Measurements from ENCODE around the gene CEP68. TPM values are rescaled to one million over a fixed set of nuclear protein-coding genes. Genes with fewer than 3 reads are reported as not detected.

The CEP68 gene
- total RNA-seq, 4 donors from 2014 or later: 11.6 to 32.2 (median 15.9) TPM

DNA sequence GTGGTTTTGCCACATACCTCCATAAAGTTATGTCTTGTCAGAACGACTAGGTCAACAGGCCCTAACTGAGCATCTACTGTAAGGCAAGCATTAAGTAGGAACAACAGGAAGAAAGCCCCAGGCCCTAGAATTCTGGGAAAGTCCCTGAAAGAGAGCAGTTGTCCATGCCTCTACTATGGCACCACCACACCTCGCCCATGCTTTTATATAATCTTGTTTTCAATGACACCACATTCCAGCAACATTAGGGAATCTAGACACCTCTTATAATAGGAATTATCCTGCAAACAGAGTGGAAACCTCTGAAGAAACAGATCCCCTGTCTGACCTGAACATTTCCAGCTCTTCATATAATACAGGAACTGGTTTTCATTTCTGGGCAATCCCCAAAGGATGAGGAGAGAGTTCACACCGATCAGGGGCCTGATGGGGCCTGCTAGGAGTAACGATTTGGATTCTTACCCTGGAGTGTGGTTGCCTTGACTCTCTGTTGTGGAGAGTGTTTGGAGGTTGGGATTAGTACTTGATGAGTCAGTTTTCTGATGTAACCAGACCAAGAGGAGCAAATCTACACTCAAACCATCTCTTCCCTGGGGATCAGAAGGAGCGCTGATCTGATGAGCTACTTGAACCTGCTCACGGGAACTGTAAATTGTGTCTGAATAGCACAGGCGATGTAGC, 31.9 kb upstream of the CEP68 start:
- H3K36me3 ChIP-seq: no peaks in the 10 kb centered on the region
- in situ Hi-C loops (cut with MboI; ENCODE audit: low pct_ligation_motif_present in 1 of 4, low pct_unique_long_range_greater_than_20kb in 1 of 4, low sequenced_read_pairs in 3 of 4) (no loop called here), intact Hi-C loops (cut with DNase I; ENCODE audit: low total_unique reads) (no loop called here)
- peaks cover 0 to 23% (median 12%) of the 10 kb centered on the region in 4 donors for H3K4me1 ChIP-seq
- WGBS, 2 donors (ENCODE audit: low coverage in 1 of 2): 80 to 84% methylated on average over 2 to 7 of the region's 7 CpGs
- TF ChIP-seq POLR2AphosphoS5 (IDR thresholded peaks at IDR 0.05) (no peak), POLR2A (IDR thresholded peaks at IDR 0.05) (no peak), EP300 (IDR thresholded peaks at IDR 0.05; ENCODE audit: low read depth) (no peak)
- TF ChIP-seq, protein P1, sequence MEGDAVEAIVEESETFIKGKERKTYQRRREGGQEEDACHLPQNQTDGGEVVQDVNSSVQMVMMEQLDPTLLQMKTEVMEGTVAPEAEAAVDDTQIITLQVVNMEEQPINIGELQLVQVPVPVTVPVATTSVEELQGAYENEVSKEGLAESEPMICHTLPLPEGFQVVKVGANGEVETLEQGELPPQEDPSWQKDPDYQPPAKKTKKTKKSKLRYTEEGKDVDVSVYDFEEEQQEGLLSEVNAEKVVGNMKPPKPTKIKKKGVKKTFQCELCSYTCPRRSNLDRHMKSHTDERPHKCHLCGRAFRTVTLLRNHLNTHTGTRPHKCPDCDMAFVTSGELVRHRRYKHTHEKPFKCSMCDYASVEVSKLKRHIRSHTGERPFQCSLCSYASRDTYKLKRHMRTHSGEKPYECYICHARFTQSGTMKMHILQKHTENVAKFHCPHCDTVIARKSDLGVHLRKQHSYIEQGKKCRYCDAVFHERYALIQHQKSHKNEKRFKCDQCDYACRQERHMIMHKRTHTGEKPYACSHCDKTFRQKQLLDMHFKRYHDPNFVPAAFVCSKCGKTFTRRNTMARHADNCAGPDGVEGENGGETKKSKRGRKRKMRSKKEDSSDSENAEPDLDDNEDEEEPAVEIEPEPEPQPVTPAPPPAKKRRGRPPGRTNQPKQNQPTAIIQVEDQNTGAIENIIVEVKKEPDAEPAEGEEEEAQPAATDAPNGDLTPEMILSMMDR (IDR thresholded peaks at IDR 0.05): no peak
- no peak for DNase-seq
- no peaks in the 10 kb centered on the region for H3K27me3 ChIP-seq
- H3K4me3 ChIP-seq: no peak overlapping the region
- H3K27ac ChIP-seq: no peak overlapping the region
- H3K9me3 ChIP-seq: no peaks in the 10 kb centered on the region

DNA sequence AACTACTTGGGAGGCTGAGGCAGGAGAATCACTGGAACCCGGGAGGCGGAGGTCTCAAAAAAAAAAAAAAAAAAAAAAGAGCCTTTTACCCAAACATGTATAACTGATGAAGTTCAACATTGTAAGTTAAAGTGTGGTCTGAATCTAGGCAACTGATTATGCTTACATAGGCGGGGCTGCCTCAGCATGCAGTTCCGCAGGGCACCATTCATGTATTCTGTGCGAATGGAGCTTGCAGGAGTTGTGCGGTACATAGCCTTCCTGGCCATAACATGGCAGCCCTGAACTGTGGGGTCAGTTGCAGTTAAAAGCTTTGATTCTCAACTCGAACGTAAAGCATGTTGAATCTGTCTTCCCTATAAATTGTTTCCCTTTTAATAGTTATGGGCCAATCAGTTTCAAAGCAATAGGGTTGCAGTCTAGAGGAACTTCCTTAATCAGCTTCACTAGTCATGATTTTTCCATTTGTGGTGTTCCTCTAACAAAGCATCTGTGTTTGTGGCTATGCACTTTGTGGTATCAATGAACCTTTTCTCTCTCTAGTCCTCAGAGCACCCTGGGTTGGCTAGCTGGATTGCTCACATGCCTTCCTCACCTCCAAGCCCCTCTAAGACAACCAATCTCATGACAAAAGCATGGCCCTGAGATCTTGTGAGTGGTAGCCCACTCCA, 30.6 kb upstream of the CEP68 start:
- intact Hi-C loops (cut with DNase I; ENCODE audit: low total_unique reads) (no loop called here), in situ Hi-C loops (cut with MboI; ENCODE audit: low pct_ligation_motif_present in 1 of 4, low pct_unique_long_range_greater_than_20kb in 1 of 4, low sequenced_read_pairs in 3 of 4) (loop anchor here in 1 of 4 donors (25.0 kb wide), 1 partner anchor 388 kb away; no protein-coding TSS in a partner anchor)
- peak overlapping the region; percentile 47 to 76 (median 52) for H3K27ac ChIP-seq
- H3K4me3 ChIP-seq: no peak overlapping the region
- TF ChIP-seq POLR2A (IDR thresholded peaks at IDR 0.05): no peak
- TF ChIP-seq, protein P1 (IDR thresholded peaks at IDR 0.05): peak in 1 of 5 experiments; percentile 17
- TF ChIP-seq EP300 (IDR thresholded peaks at IDR 0.05; ENCODE audit: low read depth): no peak
- peaks cover 0 to 36% (median 18%) of the 10 kb centered on the region in 4 donors for H3K4me1 ChIP-seq
- DNase-seq: no peak
- H3K9me3 ChIP-seq: no peaks in the 10 kb centered on the region
- 50 to 72% methylated on average over 7 to 8 of the region's 8 CpGs for WGBS, 2 donors (ENCODE audit: low coverage in 1 of 2)
- H3K36me3 ChIP-seq: no peaks in the 10 kb centered on the region
- no peaks in the 10 kb centered on the region for H3K27me3 ChIP-seq

DNA sequence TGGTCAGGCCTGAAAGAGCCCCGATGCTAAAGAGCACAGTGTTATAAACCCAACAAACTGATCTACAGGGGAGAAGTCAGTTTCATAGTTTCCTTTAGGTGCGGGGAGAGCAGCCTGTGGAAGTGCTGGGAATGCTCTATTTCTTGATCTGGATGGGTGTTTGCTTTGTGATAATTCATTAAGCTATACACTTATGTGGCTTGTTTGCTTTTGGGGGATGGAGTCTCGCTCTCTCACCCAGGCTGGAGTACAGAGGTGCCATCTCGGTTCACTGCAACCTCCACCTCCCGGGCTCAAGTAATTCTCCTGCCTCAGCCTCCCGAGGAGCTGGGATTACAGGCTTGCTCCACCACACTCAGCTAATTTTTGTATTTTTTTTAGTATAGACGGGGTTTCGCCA, 30.1 kb upstream of the CEP68 start:
- no peak overlapping the region for H3K4me3 ChIP-seq
- H3K27ac ChIP-seq: peak overlapping the region; percentile 47 to 76 (median 52)
- in situ Hi-C loops (cut with MboI; ENCODE audit: low pct_ligation_motif_present in 1 of 4, low pct_unique_long_range_greater_than_20kb in 1 of 4, low sequenced_read_pairs in 3 of 4) (loop anchor here in 1 of 4 donors (25.0 kb wide), 1 partner anchor 389 kb away; no protein-coding TSS in a partner anchor), intact Hi-C loops (cut with DNase I; ENCODE audit: low total_unique reads) (no loop called here)
- 54 to 68% methylated on average over 3 to 8 of the region's 8 CpGs for WGBS, 2 donors (ENCODE audit: low coverage in 1 of 2)
- no peaks in the 10 kb centered on the region for H3K9me3 ChIP-seq
- no peak for DNase-seq
- no peaks in the 10 kb centered on the region for H3K27me3 ChIP-seq
- TF ChIP-seq EP300 (IDR thresholded peaks at IDR 0.05; ENCODE audit: low read depth) (no peak), POLR2AphosphoS5 (IDR thresholded peaks at IDR 0.05) (no peak), POLR2A (IDR thresholded peaks at IDR 0.05) (no peak)
- TF ChIP-seq, protein P1 (IDR thresholded peaks at IDR 0.05): no peak
- H3K4me1 ChIP-seq: peaks cover 0 to 42% (median 18%) of the 10 kb centered on the region in 4 donors
- H3K36me3 ChIP-seq: no peaks in the 10 kb centered on the region

DNA sequence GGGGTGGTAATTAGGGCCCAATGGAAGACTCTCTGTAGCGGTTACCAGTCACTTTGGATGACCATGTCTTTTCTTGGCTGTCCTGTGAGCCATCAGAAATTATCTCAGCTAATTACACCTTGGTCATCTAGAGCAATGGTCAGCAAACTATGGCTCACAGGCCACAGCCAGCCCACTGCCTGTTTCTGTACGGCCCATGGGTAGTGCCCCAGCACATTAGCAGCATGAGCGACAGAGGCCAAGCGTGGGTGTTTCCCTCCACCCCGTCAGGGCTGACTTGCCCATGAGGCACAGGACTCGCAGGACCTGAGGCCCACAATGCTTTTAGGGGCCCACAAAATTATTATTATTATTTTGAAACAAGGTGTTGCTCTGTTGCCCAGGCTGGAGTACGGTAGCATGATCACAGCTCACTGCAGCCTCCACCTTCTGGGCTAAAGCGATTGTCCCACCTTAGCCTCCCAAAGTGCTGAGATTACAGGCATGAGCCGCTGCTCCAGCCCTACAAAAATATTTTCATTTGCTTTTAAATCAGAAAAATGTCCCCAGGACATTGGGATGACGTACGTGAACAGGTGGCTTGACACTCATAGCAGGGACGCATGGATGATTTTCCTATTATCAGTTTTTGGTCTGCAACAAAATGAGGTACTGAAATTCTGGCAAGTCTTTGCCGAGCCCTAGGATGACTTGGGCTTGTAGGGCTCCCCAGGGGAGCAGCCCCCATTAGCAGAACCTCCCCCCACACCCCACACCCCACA, 29.3 kb upstream of the CEP68 start:
- intact Hi-C loops (cut with DNase I; ENCODE audit: low total_unique reads) (no loop called here), in situ Hi-C loops (cut with MboI; ENCODE audit: low pct_ligation_motif_present in 1 of 4, low pct_unique_long_range_greater_than_20kb in 1 of 4, low sequenced_read_pairs in 3 of 4) (loop anchor here in 1 of 4 donors (25.0 kb wide), 1 partner anchor 390 kb away; no protein-coding TSS in a partner anchor)
- Histone ChIP-seq H3K36me3 (no peaks in the 10 kb centered on the region), H3K9me3 (no peaks in the 10 kb centered on the region), H3K4me1 (peaks cover 0 to 49% (median 20%) of the 10 kb centered on the region in 4 donors), H3K4me3 (no peak overlapping the region), H3K27ac (peak overlapping the region in 1 of 4 donors; percentile 76), H3K27me3 (no peaks in the 10 kb centered on the region)
- 95 to 100% methylated on average over 3 to 13 of the region's 13 CpGs for WGBS, 2 donors (ENCODE audit: low coverage in 1 of 2)
- no peak for DNase-seq
- TF ChIP-seq EP300 (IDR thresholded peaks at IDR 0.05; ENCODE audit: low read depth) (no peak), POLR2A (IDR thresholded peaks at IDR 0.05) (no peak), POLR2AphosphoS5 (IDR thresholded peaks at IDR 0.05) (no peak)
- TF ChIP-seq, protein P1 (IDR thresholded peaks at IDR 0.05): no peak

Data from transverse colon (tissue), 4 donors.